Body of pancreas (tissue), 4 donors: Measurements from ENCODE around the gene CLSTN1.

Experiments used
- POLR2A ChIP-seq, 3 donors: fragments of 450-650 bp; IDR thresholded peaks; one replicate each; pipeline ENCODE4 v1.6.1; 2016; ENCODE audit warnings: antibody characterized with exemption in 3 of 3, mild to moderate bottlenecking in 2 of 3
- TF ChIP-seq, protein P1 (sequence below), 7 experiments: fragments of 450-650 bp in 4 of 7; fragments of 200-600 bp in 3 of 7; sonication (generic) in 3 of 7; IDR thresholded peaks; one replicate each; pipeline ENCODE4 v1.5.1; 2016 to 2019; ENCODE audit warnings: antibody characterized with exemption in 7 of 7

GRCh38 chr1:9758559-9759121 is 65.1 kb downstream of the CLSTN1 start:
- TF ChIP-seq, protein P1, sequence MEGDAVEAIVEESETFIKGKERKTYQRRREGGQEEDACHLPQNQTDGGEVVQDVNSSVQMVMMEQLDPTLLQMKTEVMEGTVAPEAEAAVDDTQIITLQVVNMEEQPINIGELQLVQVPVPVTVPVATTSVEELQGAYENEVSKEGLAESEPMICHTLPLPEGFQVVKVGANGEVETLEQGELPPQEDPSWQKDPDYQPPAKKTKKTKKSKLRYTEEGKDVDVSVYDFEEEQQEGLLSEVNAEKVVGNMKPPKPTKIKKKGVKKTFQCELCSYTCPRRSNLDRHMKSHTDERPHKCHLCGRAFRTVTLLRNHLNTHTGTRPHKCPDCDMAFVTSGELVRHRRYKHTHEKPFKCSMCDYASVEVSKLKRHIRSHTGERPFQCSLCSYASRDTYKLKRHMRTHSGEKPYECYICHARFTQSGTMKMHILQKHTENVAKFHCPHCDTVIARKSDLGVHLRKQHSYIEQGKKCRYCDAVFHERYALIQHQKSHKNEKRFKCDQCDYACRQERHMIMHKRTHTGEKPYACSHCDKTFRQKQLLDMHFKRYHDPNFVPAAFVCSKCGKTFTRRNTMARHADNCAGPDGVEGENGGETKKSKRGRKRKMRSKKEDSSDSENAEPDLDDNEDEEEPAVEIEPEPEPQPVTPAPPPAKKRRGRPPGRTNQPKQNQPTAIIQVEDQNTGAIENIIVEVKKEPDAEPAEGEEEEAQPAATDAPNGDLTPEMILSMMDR (IDR thresholded peaks at IDR 0.05), result no peak
- TF ChIP-seq POLR2A (IDR thresholded peaks at IDR 0.05), result no peak
